GM19239 (cell line): ENCODE results near the gene SMIM11.
A peak's percentile ranks its signal among the peaks of the same experiment; 100 is the strongest.
"Not testable (repeated sequence)": the region's sequence is repeated elsewhere in the genome, so short reads cannot be mapped to it uniquely, and the experiment has no call there.

Source experiments
- DNase-seq: peaks from one replicate; pipeline ENCODE4 v3.0.0; 2011; ENCODE audit warnings: low spot score; ENCODE audit not compliant: insufficient read length
- FAIRE-seq: peaks from 2 replicates; lab custom pipeline; 2011; peaks lifted over from hg19 to GRCh38; lab: Jason Lieb, UNC

The SMIM11 gene

DNA sequence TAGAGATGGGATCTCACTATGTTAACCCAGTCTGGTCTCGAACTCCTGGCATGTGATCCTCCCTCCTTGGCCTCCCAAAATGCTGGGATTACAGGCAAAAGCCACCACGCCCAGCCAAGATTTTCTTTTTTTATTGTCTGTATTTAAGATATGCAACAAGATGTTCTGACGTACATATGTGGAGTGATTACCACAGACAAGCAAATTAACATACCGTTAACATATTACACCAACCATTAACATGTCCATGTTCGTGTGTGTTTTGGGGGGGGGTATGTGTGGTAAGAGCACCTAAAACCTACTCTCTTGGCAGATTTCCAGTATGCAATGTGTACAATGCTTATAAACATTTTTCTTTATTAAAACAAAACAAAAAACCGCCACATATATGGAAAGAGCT lies 22.1 kb upstream of the SMIM11 start:
- FAIRE-seq = no peak

GRCh38 chr21:34354836-34355235 lies 20.5 kb upstream of the SMIM11 start:
- no peak for DNase-seq
- no peak for FAIRE-seq

More for the DNA sequence above, 22.1 kb upstream of the SMIM11 start:
- DNase-seq = no peak

GRCh38 chr21:34355570-34355969 lies 19.7 kb upstream of the SMIM11 start:
- DNase-seq (no peak), FAIRE-seq (no peak)

- DNase-seq (no peak), FAIRE-seq (no peak)
Observed at GRCh38 chr21:34357889-34358288, 17.4 kb upstream of the SMIM11 start.

GRCh38 chr21:34358866-34359265 lies 16.4 kb upstream of the SMIM11 start:
- DNase-seq (no peak), FAIRE-seq (no peak)

DNA sequence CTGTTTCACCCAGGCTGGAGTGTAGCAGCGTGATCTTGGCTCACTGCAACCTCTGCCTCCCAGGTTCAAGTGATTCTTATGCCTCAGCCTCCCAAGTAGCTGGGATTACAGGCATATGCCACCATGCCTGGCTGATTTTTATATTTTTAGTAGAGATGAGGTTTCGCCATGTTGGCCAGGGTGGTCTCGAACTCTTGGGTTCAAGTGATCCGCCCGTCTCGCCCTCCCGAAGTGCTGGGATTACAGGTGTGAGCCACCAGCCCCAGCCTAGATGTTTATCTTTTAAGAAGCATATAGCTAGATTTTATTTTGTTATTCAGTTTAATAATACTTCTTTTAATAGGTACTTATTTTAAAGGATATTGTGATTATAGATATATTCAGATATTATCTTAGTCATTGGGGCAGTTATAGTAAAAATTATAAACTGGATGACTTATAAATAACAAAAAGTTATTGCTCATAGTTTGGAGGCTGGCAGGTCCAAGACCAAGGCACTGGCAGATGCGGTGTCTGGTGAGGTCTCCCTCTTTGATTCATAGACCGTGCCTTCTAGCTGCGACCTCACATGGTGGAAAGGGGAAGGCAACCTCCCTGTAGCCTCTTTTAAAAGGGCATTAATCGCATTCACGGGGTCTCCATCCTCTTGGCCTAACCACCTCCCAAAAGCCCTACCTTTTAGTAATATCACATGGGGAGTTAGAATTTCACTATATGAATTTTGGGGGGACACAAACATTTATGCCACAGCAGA lies 14.6 kb upstream of the SMIM11 start:
- no peak for FAIRE-seq

DNA sequence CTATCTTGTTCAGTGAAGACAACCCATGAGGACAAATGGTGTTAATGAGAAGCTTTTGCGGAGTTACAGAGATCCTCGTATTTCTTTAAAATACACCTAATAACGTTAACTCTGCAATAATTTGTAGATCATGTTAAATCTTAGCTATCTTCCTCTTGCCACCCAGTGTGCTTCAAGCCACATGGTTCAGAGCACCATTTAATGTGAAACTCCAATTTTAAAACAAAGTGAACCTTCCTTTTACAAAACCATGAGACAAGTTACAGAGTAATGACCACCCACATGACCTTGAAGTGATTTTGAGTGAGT lies 13.2 kb upstream of the SMIM11 start:
- FAIRE-seq (no peak), DNase-seq (no peak)

More for the DNA sequence above, 14.6 kb upstream of the SMIM11 start:
- no peak for DNase-seq

GRCh38 chr21:34362670-34363069 lies 12.6 kb upstream of the SMIM11 start:
- DNase-seq (no peak), FAIRE-seq (no peak)

- DNase-seq (no peak), FAIRE-seq (no peak)
Observed at GRCh38 chr21:34363733-34364132, 11.6 kb upstream of the SMIM11 start, which contains the start of gene KCNE2. KCNE2 (plus strand) TSS chr21:34364006; CDS start chr21:34370479, 6,473 bp downstream.

DNA sequence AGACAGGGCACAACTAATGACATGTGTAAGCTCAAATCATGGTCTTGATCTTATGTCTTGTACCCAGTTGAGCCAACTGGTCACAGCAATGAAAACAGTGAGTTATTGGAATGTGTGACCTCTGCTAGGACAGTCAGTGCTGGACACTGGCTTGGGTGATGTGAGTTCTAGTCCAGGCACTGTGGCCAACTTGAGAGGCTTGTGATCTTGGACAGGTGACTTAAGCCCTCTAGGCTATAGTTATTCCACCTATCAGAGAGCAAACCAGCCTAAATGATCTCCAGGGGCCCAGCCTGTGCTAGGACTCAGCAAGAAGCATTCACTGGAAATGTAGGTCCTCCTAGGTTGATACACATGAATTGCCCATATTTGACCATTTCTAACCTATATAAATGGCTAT lies 10.4 kb upstream of the SMIM11 start:
- FAIRE-seq = no peak
- no peak for DNase-seq

- DNase-seq (no peak), FAIRE-seq (no peak)
Observed at GRCh38 chr21:34365809-34366208, 9.5 kb upstream of the SMIM11 start.

GRCh38 chr21:34367320-34367935 lies 7.9 kb upstream of the SMIM11 start:
- no peak for DNase-seq

DNA sequence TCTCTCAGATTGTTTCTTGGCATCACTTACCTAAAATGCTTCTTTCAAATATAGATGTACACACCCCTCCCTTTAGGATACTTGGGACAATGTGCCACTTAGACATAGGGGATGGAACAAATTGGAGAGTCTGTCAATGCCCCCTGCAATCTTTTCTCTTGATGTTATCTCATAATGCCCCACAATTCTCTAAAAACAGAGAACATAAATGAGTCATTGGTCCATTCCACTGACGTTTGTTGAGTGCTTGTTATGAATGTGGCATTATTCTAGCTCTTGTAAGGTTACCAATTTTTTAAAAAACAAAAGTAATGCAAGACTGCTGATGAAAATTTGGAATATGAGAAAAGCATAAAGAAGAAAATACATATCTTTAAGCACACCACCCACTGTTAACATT lies 5.6 kb upstream of the SMIM11 start:
- FAIRE-seq (no peak), DNase-seq (no peak)

More at GRCh38 chr21:34367320-34367935, 7.9 kb upstream of the SMIM11 start:
- peak; percentile 33 for FAIRE-seq

- FAIRE-seq = no peak
- no peak for DNase-seq
Observed at GRCh38 chr21:34372321-34372720, 3.0 kb upstream of the SMIM11 start.

GRCh38 chr21:34374462-34374861 lies 845 bp upstream of the SMIM11 start:
- DNase-seq, FAIRE-seq: not testable (repeated sequence)

DNA sequence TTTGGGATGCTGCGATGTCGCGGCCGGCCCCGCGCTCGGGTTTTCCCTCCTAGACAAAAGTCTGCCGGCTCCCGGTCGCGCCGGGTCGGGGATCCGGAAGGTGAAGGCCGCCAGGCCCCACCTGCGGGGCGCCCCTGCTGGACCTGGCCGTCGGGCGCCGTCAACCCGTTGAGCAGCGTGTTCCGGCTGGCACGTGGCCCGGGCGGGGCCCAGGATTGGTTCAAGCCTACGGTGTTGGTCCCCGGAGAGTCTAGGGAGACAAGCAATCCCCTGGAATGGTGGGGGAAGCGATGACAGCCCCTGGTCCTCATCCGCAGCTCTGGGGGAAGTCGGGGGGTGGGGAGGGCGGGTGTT lies 289 bp downstream of the SMIM11 start:
- DNase-seq, FAIRE-seq: not testable (repeated sequence)

DNA sequence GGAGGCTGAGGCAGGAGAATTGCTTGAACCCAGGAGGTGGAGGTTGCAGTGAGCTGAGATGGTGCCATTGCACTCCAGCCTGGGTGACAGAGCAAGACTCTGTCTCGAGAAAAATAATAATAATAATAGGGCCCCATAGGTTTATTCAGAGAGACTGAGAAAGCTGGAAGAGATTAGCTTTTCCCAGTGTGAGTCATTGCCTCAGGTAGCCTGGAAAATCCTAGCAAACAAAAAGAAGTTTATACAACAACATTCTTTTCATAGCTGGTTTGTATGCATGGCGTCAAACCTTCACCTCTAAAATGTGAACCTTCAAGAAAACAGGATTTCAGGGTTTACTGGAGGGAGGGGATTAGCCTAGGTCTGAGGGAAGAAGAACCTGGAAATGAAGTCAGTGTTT lies 7.8 kb downstream of the SMIM11 start:
- FAIRE-seq, DNase-seq: not testable (repeated sequence)

DNA sequence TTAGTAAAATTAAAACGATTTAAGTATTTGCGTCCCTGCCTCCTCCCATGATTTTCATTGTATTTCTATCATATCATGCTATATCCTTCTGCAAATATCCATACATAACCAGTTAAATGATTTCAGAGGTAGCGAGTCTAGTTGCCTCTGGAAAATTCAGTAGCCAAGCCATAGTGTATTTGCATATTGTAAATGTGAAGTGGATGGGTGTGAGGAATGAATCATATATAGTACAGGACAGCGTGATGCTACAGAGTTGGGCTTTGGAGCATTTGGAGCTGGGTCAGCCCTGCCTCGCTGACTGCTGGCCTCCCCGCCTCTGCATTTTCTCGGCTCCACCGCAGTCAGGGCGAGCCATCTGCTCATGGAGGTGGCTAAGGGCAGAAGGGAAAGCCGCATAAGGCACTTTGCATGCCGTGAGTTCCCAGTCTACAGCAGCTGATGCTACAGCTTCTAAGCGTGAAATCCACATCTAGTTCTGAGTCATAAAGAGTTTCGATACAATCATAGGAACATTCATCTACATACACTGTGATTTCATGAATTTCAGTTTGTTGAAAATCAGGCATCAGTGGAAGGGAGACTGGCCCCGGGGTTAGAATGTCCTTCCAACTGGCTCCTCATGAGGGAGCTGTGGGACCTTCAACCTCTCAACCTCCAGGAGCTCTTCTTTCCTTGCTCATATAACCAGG lies 8.6 kb downstream of the SMIM11 start:
- not testable (repeated sequence) for DNase-seq

DNA sequence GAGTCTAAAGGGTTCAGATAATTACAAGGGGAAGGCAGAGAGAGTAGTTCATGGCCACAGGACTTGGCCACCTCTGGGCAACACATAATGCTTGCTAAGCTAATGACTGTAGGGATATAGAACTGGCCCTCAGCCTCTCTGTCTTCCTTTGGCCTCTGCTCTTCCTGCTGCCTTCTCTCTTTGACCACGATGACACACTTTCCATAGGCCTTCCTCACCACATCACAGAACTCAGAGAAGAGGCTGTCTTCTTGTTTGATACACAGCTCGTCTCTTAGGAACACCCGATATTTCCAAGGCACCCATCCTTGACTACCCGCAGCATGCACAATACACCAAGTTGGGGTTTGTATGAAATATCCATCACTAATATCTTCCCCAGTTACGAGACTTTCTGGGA lies 25.2 kb downstream of the SMIM11 start:
- FAIRE-seq, DNase-seq: not testable (repeated sequence)

More for the DNA sequence above, 8.6 kb downstream of the SMIM11 start:
- FAIRE-seq = peak; percentile 94

- not testable (repeated sequence) for FAIRE-seq, DNase-seq
Observed at GRCh38 chr21:34404742-34405141, 29.4 kb downstream of the SMIM11 start.

DNA sequence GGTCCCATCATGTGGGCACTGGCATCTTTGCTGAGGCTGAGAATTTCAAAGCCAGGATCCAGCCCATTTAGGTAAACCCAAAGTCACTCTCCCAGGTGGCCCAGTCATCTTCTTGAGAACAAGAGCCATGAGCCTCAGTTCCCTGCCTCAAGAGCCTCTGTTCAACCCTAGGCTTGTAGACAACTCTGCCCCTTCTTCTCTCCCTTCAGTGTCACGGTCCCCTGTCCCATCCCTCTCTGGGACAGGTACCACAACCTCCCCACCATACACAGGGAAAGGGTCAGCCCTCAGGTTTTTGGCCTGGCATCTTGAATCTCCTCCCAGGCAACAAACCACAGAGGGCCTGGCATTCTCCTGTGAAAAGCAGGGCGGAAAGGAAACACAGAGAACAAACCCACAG lies 30.4 kb downstream of the SMIM11 start:
- DNase-seq, FAIRE-seq: not testable (repeated sequence)
